Measurements from ENCODE around the gene PTPRR. TPM values are rescaled to one million over a fixed set of nuclear protein-coding genes. Genes with fewer than 3 reads are reported as not detected.

The PTPRR gene
- total and polyA plus RNA-seq, 2 of the 4 experiments (the other 2 are of a cell fraction), result 0.18 to 0.21 TPM

- no peaks in the 10 kb centered on the region for H4K20me1 ChIP-seq (ENCODE audit: insufficient read depth, low read length)
- H4K8ac ChIP-seq (ENCODE audit: low read depth in 2 of 2, low read length in 2 of 2), result no peak overlapping the region
- H3K23ac ChIP-seq (ENCODE audit: low read depth, low read length), result no peak overlapping the region
- no peak overlapping the region for H2BK15ac ChIP-seq (ENCODE audit: low read depth, low read length)
- no peak overlapping the region for H3K27ac ChIP-seq (ENCODE audit: insufficient read depth, low read length)
- H3K9me3 ChIP-seq (ENCODE audit: control insufficient read depth, insufficient read depth, low read length), result no peaks in the 10 kb centered on the region
- dilution Hi-C loops (cut with HindIII; ENCODE audit: low sequenced_read_pairs, unreplicated experiment), result no loop called here
- ChIA-PET CTCF (no interaction called here), POLR2A (ENCODE audit: unreplicated experiment) (no interaction called here)
- no peak for DNase-seq
- H2AK9ac ChIP-seq (replicated peaks; ENCODE audit: low read depth, low read length, poor library complexity), result no peak overlapping the region
- in situ Hi-C loops (cut with MboI; ENCODE audit: low sequenced_read_pairs), result no loop called here
- no peak overlapping the region for H3K18ac ChIP-seq (ENCODE audit: low read depth, low read length)
- H3K4me1 ChIP-seq (ENCODE audit: control insufficient read depth, insufficient read depth, low read length), result no peaks in the 10 kb centered on the region
- H3K9ac ChIP-seq (ENCODE audit: low read depth, low read length), result no peak overlapping the region
- H2BK5ac ChIP-seq (ENCODE audit: low read depth, low read length, poor library complexity, severe bottlenecking), result no peak overlapping the region
- no peaks in the 10 kb centered on the region for H3K9me1 ChIP-seq (ENCODE audit: insufficient read depth, low read length)
- H2BK20ac ChIP-seq (ENCODE audit: low read depth, low read length), result no peak overlapping the region
- no TSS peak for BruUV-seq (replicated peaks)
- intact Hi-C loops (cut with micrococcal nuclease), result no loop called here
- ATAC-seq (ENCODE audit: low read depth), result no peak
- H3K27me3 ChIP-seq (ENCODE audit: control insufficient read depth, insufficient read depth, low read length), result no peaks in the 10 kb centered on the region
- TF ChIP-seq MXI1 (IDR thresholded peaks at IDR 0.05; ENCODE audit: borderline replicate concordance, low read depth, low read length) (no peak), RAD21 (IDR thresholded peaks at IDR 0.05; ENCODE audit: low read length) (no peak), BHLHE40 (IDR thresholded peaks at IDR 0.05; ENCODE audit: low read depth, low read length) (no peak), MAFK (IDR thresholded peaks at IDR 0.05; ENCODE audit: low read depth, low read length) (no peak), POLR2A (IDR thresholded peaks at IDR 0.05; ENCODE audit: low read depth, low read length) (no peak), CEBPB (IDR thresholded peaks at IDR 0.05; ENCODE audit: low read depth, low read length) (no peak), CHD1 (IDR thresholded peaks at IDR 0.05; ENCODE audit: low read depth, low read length) (no peak), NFE2L2 (IDR thresholded peaks at IDR 0.05; ENCODE audit: low read depth, low read length) (no peak), RFX5 (IDR thresholded peaks at IDR 0.05; ENCODE audit: low read depth, low read length) (no peak), FOS (IDR thresholded peaks at IDR 0.05; ENCODE audit: low read depth, low read length) (no peak)
- TF ChIP-seq, protein P1, sequence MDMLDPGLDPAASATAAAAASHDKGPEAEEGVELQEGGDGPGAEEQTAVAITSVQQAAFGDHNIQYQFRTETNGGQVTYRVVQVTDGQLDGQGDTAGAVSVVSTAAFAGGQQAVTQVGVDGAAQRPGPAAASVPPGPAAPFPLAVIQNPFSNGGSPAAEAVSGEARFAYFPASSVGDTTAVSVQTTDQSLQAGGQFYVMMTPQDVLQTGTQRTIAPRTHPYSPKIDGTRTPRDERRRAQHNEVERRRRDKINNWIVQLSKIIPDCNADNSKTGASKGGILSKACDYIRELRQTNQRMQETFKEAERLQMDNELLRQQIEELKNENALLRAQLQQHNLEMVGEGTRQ (IDR thresholded peaks at IDR 0.05; ENCODE audit: low read depth, low read length), result no peak
- TF ChIP-seq, protein P2, sequence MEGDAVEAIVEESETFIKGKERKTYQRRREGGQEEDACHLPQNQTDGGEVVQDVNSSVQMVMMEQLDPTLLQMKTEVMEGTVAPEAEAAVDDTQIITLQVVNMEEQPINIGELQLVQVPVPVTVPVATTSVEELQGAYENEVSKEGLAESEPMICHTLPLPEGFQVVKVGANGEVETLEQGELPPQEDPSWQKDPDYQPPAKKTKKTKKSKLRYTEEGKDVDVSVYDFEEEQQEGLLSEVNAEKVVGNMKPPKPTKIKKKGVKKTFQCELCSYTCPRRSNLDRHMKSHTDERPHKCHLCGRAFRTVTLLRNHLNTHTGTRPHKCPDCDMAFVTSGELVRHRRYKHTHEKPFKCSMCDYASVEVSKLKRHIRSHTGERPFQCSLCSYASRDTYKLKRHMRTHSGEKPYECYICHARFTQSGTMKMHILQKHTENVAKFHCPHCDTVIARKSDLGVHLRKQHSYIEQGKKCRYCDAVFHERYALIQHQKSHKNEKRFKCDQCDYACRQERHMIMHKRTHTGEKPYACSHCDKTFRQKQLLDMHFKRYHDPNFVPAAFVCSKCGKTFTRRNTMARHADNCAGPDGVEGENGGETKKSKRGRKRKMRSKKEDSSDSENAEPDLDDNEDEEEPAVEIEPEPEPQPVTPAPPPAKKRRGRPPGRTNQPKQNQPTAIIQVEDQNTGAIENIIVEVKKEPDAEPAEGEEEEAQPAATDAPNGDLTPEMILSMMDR (conservative IDR thresholded peaks at IDR 0.05; ENCODE audit: low read depth, low read length), result no peak
- TF ChIP-seq, protein P3, sequence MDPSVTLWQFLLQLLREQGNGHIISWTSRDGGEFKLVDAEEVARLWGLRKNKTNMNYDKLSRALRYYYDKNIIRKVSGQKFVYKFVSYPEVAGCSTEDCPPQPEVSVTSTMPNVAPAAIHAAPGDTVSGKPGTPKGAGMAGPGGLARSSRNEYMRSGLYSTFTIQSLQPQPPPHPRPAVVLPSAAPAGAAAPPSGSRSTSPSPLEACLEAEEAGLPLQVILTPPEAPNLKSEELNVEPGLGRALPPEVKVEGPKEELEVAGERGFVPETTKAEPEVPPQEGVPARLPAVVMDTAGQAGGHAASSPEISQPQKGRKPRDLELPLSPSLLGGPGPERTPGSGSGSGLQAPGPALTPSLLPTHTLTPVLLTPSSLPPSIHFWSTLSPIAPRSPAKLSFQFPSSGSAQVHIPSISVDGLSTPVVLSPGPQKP (IDR thresholded peaks at IDR 0.05; ENCODE audit: borderline replicate concordance, low read depth, low read length), result no peak
- no peak overlapping the region for H3K14ac ChIP-seq (replicated peaks; ENCODE audit: low read depth, low read length)
- no peak overlapping the region for H3K56ac ChIP-seq (ENCODE audit: extremely low read depth, insufficient read depth, low read length)
- no peak overlapping the region for H3K4me2 ChIP-seq (ENCODE audit: low read depth, low read length)
- no peak overlapping the region for H4K91ac ChIP-seq (ENCODE audit: insufficient read depth, low read depth, low read length)
- H3K36me3 ChIP-seq (ENCODE audit: control insufficient read depth, insufficient read depth, low read length), result no peaks in the 10 kb centered on the region
- H4K5ac ChIP-seq (ENCODE audit: low read depth, low read length), result no peak overlapping the region
- H3K4ac ChIP-seq (ENCODE audit: low read depth, low read length), result no peak overlapping the region
- H3K4me3 ChIP-seq (ENCODE audit: insufficient read depth, low read depth, low read length), result no peak overlapping the region
- H2AFZ ChIP-seq (replicated peaks; ENCODE audit: low read length, poor library complexity), result no peak overlapping the region
- no peak overlapping the region for H2BK120ac ChIP-seq (ENCODE audit: low read depth, low read length)
- H2AK5ac ChIP-seq (ENCODE audit: low read depth, low read length), result no peak overlapping the region
- no peaks in the 10 kb centered on the region for H3K79me1 ChIP-seq (ENCODE audit: low read depth in 1 of 2, low read length in 2 of 2)
- whole genome bisulfite sequencing, 2 experiments (ENCODE audit: extremely low coverage in 2 of 2, insufficient read length in 1 of 2), result no CpG with 5 or more reads among the region's 2 CpGs
These were observed 141.3 kb downstream of the PTPRR start for GRCh38 chr12:70779250-70779649.

Data from IMR-90 (cell line).